PC-9 (cell line): ENCODE measurements around the gene H2BW1.
"Not testable (repeated sequence)": the region's sequence is repeated elsewhere in the genome, so short reads cannot be mapped to it uniquely, and the experiment has no call there.

Experiments
- EZH2 ChIP-seq: fragments of 200-600 bp; sonication (generic); IDR thresholded peaks from 2 replicates; pipeline ENCODE4 v1.8.0; 2017; ENCODE audit warnings: antibody characterized with exemption, low read depth
- TF ChIP-seq, protein P1 (sequence below): fragments of 200-600 bp; sonication (generic); conservative IDR thresholded peaks from 2 replicates; pipeline ENCODE4 v1.6.1; 2017; ENCODE audit warnings: mixed run types, antibody characterized with exemption, mild to moderate bottlenecking, moderate library complexity

DNA sequence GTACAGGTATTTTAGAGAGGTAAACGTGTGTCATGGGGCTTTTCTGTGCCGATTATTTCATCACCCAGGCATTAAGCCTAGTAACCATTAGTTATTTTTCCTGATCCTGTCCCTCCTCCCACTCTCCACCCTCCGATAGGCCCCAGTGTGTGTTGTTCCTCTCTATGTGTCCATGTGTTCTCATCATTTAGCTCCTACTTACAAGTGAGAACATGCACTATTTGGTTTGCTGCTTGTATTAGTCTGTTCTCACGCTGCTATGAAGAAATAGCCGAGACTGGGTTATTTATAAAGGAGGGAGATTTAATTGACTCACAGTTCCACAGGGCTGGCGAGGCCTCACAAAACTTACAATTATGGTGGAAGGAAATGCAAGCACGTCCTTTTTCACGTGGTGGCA lies 2.1 kb upstream of the H2BW1 start:
- TF ChIP-seq, protein P1, sequence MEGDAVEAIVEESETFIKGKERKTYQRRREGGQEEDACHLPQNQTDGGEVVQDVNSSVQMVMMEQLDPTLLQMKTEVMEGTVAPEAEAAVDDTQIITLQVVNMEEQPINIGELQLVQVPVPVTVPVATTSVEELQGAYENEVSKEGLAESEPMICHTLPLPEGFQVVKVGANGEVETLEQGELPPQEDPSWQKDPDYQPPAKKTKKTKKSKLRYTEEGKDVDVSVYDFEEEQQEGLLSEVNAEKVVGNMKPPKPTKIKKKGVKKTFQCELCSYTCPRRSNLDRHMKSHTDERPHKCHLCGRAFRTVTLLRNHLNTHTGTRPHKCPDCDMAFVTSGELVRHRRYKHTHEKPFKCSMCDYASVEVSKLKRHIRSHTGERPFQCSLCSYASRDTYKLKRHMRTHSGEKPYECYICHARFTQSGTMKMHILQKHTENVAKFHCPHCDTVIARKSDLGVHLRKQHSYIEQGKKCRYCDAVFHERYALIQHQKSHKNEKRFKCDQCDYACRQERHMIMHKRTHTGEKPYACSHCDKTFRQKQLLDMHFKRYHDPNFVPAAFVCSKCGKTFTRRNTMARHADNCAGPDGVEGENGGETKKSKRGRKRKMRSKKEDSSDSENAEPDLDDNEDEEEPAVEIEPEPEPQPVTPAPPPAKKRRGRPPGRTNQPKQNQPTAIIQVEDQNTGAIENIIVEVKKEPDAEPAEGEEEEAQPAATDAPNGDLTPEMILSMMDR = not testable (repeated sequence)
- TF ChIP-seq EZH2 = not testable (repeated sequence)
